ENCODE results near the gene GTF2E1. TPM values are rescaled to one million over a fixed set of nuclear protein-coding genes. Genes with fewer than 3 reads are reported as not detected.
"Not testable (repeated sequence)": the region's sequence is repeated elsewhere in the genome, so short reads cannot be mapped to it uniquely, and the experiment has no call there.

The GTF2E1 gene
- total RNA-seq, 1 donor from 2014 or later: 59.0 TPM

DNA sequence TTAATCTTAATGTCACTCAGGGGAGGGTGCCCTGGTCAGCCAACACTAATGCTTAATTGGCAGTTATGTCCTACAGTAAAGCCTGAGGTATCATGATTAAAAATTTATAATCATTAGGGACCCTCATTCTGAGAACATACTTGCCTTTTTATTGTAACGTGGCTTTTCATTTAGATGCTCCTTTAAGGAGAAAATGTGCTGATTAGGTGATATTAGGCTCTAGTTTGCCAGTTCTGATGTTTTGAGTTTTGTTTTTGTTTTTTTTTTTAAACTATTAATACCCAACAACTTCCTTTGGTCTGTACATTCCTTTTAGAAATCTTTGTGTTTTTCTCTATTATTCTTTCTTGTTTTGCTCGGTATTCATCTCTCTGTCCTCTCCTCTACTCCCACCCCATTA, 10.3 kb downstream of the GTF2E1 start:
- no peaks in the 10 kb centered on the region for H3K27me3 Mint-ChIP-seq (ENCODE audit: unreplicated experiment)
- no peak for DNase-seq (ENCODE audit: low spot score)
- no peaks in the 10 kb centered on the region for H3K9me3 Mint-ChIP-seq (ENCODE audit: unreplicated experiment)
- H3K4me3 Mint-ChIP-seq (ENCODE audit: unreplicated experiment): peak overlapping the region; percentile 13
- no peak overlapping the region for H3K27ac Mint-ChIP-seq (ENCODE audit: unreplicated experiment)
- TF ChIP-seq, protein P1, sequence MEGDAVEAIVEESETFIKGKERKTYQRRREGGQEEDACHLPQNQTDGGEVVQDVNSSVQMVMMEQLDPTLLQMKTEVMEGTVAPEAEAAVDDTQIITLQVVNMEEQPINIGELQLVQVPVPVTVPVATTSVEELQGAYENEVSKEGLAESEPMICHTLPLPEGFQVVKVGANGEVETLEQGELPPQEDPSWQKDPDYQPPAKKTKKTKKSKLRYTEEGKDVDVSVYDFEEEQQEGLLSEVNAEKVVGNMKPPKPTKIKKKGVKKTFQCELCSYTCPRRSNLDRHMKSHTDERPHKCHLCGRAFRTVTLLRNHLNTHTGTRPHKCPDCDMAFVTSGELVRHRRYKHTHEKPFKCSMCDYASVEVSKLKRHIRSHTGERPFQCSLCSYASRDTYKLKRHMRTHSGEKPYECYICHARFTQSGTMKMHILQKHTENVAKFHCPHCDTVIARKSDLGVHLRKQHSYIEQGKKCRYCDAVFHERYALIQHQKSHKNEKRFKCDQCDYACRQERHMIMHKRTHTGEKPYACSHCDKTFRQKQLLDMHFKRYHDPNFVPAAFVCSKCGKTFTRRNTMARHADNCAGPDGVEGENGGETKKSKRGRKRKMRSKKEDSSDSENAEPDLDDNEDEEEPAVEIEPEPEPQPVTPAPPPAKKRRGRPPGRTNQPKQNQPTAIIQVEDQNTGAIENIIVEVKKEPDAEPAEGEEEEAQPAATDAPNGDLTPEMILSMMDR (IDR thresholded peaks at IDR 0.05; ENCODE audit: unreplicated experiment): no peak
- H3K4me1 Mint-ChIP-seq (ENCODE audit: unreplicated experiment): peaks cover 21% of the 10 kb centered on the region
- peaks cover 48% of the 10 kb centered on the region for H3K36me3 Mint-ChIP-seq (ENCODE audit: low read depth, unreplicated experiment)

DNA sequence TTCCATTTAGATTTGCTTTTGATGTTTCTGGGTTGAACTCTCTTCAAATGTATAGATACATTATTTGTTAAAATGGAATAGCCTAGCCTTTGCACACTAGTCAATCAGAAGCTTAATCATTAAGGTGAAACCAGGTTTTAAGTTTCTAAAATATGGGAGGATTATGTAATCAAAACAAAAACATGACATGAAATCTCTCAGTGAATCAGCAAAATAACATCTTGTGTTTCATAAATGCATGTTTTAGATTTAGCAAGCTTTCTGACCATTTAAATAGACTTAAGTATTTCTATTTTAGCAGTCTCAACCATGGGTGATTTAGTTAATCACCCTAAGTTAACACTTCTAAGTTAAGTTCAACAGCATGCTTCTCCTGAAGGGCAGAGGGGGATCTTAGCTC, 11.3 kb downstream of the GTF2E1 start:
- H3K36me3 Mint-ChIP-seq (ENCODE audit: low read depth, unreplicated experiment): peaks cover 57% of the 10 kb centered on the region
- TF ChIP-seq, protein P1 (IDR thresholded peaks at IDR 0.05; ENCODE audit: unreplicated experiment): no peak
- H3K9me3 Mint-ChIP-seq (ENCODE audit: unreplicated experiment): no peaks in the 10 kb centered on the region
- peaks cover 21% of the 10 kb centered on the region for H3K4me1 Mint-ChIP-seq (ENCODE audit: unreplicated experiment)
- peak overlapping the region; percentile 5 for H3K4me3 Mint-ChIP-seq (ENCODE audit: unreplicated experiment)
- no peak for DNase-seq (ENCODE audit: low spot score)
- no peaks in the 10 kb centered on the region for H3K27me3 Mint-ChIP-seq (ENCODE audit: unreplicated experiment)
- no peak overlapping the region for H3K27ac Mint-ChIP-seq (ENCODE audit: unreplicated experiment)

DNA sequence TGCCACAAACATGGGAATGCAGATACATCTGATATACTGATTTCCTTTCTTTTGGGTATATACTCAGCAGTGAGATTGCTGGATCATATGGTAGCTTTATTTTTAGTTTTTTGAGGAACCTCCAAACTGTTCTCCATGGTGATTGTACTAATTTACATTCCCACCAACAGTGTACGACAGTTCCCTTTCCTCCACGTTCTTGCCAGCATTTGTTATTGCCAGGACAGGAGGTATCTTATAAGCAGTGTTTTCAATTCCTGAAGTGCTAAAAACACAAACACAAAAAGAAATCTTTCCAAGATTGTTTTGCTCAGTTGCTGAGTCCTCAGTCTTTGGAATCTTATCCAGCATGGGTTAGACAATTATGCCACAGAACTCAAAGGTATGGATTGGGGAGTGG, 13.5 kb downstream of the GTF2E1 start:
- Mint-ChIP-seq H3K9me3 (ENCODE audit: unreplicated experiment) (no peaks in the 10 kb centered on the region), H3K36me3 (ENCODE audit: low read depth, unreplicated experiment) (peaks cover 58% of the 10 kb centered on the region), H3K27ac (ENCODE audit: unreplicated experiment) (no peak overlapping the region), H3K27me3 (ENCODE audit: unreplicated experiment) (no peaks in the 10 kb centered on the region), H3K4me1 (ENCODE audit: unreplicated experiment) (peaks cover 11% of the 10 kb centered on the region), H3K4me3 (ENCODE audit: unreplicated experiment) (no peak overlapping the region)
- DNase-seq (ENCODE audit: low spot score): no peak
- TF ChIP-seq, protein P1 (IDR thresholded peaks at IDR 0.05; ENCODE audit: unreplicated experiment): no peak

DNA sequence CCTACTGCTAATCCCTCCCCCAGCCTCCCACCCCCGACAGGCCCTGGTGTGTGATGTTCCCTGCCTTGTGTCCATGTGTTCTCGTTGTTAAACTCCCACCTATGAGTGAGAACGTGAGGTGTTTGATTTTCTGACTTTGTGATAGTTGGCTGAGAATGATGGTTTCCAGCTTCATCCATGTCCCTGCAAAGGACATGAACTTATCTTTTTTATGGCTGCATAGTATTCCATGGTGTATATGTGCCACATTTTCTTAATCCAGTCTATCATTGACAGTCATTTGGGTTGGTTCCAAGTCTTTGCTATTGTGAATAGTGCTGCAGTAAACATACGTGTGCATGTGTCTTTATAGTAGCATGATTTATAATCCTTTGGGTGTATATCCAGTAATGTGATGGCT, 16.0 kb downstream of the GTF2E1 start:
- peaks cover 40% of the 10 kb centered on the region for H3K36me3 Mint-ChIP-seq (ENCODE audit: low read depth, unreplicated experiment)
- H3K27ac Mint-ChIP-seq (ENCODE audit: unreplicated experiment); H3K4me3 Mint-ChIP-seq (ENCODE audit: unreplicated experiment); H3K9me3 Mint-ChIP-seq (ENCODE audit: unreplicated experiment); H3K27me3 Mint-ChIP-seq (ENCODE audit: unreplicated experiment); DNase-seq (ENCODE audit: low spot score): not testable (repeated sequence)
- peaks cover 13% of the 10 kb centered on the region for H3K4me1 Mint-ChIP-seq (ENCODE audit: unreplicated experiment)

DNA sequence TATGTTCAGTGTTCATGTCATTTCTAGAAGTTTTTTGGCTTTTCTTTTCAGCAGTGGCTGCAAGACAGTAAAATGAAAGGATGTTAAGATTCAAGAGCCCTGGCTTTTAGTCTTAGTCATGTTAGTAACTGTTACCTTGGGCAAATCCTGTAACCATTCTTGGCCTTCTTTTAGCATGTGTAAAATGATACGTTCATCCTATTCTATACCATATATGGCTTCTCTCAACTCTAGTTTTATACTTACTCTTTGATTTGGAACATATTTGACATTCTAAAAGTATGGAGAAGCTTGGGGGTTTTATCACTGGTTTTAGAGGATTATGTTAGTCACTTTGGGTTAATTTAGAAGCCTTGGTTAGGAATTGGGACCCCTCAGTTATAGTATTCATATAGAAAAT, 20.1 kb downstream of the GTF2E1 start:
- H3K36me3 Mint-ChIP-seq (ENCODE audit: low read depth, unreplicated experiment): peaks cover 17% of the 10 kb centered on the region
- TF ChIP-seq, protein P1 (IDR thresholded peaks at IDR 0.05; ENCODE audit: unreplicated experiment): no peak
- H3K27me3 Mint-ChIP-seq (ENCODE audit: unreplicated experiment): peaks cover 3% of the 10 kb centered on the region
- H3K27ac Mint-ChIP-seq (ENCODE audit: unreplicated experiment): no peak overlapping the region
- DNase-seq (ENCODE audit: low spot score): no peak
- H3K9me3 Mint-ChIP-seq (ENCODE audit: unreplicated experiment): no peaks in the 10 kb centered on the region
- peaks cover 27% of the 10 kb centered on the region for H3K4me1 Mint-ChIP-seq (ENCODE audit: unreplicated experiment)
- no peak overlapping the region for H3K4me3 Mint-ChIP-seq (ENCODE audit: unreplicated experiment)

DNA sequence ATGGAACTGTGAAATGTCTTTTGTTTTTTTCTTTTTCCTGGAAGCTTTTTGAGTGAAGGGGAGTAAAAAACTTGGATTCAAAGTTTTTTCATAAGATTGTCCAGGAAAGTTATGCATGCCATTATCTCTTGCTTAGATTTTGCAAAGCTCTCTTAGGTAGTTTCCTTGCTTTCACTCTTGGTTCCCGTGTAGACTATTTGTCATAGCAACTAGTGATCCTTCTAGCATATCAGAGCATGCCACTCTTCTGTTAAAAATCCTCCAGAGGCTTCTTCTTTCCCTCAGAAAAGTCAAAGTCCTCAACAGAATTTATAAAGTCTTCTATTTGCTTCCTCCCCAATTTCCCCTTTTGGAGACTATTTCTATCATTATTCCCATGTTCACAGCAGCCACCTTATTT, 21.1 kb downstream of the GTF2E1 start:
- Mint-ChIP-seq H3K27me3 (ENCODE audit: unreplicated experiment) (peaks cover 3% of the 10 kb centered on the region), H3K4me1 (ENCODE audit: unreplicated experiment) (peaks cover 29% of the 10 kb centered on the region), H3K27ac (ENCODE audit: unreplicated experiment) (peak overlapping the region; percentile 26), H3K9me3 (ENCODE audit: unreplicated experiment) (no peaks in the 10 kb centered on the region), H3K36me3 (ENCODE audit: low read depth, unreplicated experiment) (peaks cover 9% of the 10 kb centered on the region), H3K4me3 (ENCODE audit: unreplicated experiment) (no peak overlapping the region)
- TF ChIP-seq, protein P1 (IDR thresholded peaks at IDR 0.05; ENCODE audit: unreplicated experiment): no peak
- no peak for DNase-seq (ENCODE audit: low spot score)

Data from endothelial cell (in vitro differentiated cells).